ENCODE data around the gene DBNDD1.
A peak's percentile ranks its signal among the peaks of the same experiment; 100 is the strongest.

The DBNDD1 gene

DNA sequence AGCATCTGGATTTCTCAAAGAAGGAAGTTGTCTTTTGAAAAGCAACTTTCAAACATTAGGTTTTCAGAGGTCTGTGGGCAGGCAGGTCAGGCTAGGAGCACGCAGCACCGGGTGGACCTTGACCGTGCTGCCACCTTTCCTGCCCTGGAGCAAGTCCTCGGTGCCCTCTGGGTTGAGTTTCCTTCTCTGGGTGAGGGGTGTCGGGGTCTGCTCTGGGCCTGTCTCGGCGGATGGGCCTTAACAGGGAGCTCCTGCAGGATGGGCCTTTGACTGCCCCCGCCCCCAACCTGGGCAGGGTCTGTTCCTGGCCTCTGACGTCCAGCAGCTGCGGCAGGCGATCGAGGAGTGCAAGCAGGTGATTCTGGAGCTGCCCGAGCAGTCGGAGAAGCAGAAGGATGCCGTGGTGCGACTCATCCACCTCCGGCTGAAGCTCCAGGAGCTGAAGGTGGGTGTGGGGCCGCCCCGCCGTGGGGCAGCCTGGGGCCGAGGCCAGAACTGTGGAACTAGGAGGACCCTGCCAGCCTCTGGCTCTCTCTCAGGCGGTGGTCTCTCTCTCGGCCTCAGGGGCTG lies 62.0 kb downstream of the DBNDD1 start:
- peaks cover 48 to 65% of the 10 kb centered on the region in 2 experiments for H3K4me1 ChIP-seq (ENCODE audit: control insufficient read depth in 1 of 2, insufficient read depth in 1 of 2, low read depth in 1 of 2, low read length in 1 of 2)
- H3K27ac ChIP-seq = peak overlapping the region; percentile 98
- H3K27me3 ChIP-seq = no peaks in the 10 kb centered on the region
- H3K4me3 ChIP-seq (ENCODE audit: low read depth in 1 of 2, low read length in 1 of 2) = peak overlapping the region; percentile 82 to 92
- peaks cover 64% of the 10 kb centered on the region for H3K36me3 ChIP-seq
- no peaks in the 10 kb centered on the region for H3K9me3 ChIP-seq
- TF ChIP-seq CTCF (IDR thresholded peaks at IDR 0.05) = no peak

- TF ChIP-seq CTCF (IDR thresholded peaks at IDR 0.05) = no peak
- Histone ChIP-seq H3K9me3 (no peaks in the 10 kb centered on the region), H3K4me1 (ENCODE audit: control insufficient read depth in 1 of 2, insufficient read depth in 1 of 2, low read depth in 1 of 2, low read length in 1 of 2) (peaks cover 48 to 65% of the 10 kb centered on the region in 2 experiments), H3K27ac (peak overlapping the region; percentile 98), H3K4me3 (ENCODE audit: low read depth in 1 of 2, low read length in 1 of 2) (peak overlapping the region; percentile 82 to 92), H3K27me3 (no peaks in the 10 kb centered on the region), H3K36me3 (peaks cover 58% of the 10 kb centered on the region)
These were observed 62.6 kb downstream of the DBNDD1 start for GRCh38 chr16:89956505-89957215.

DNA sequence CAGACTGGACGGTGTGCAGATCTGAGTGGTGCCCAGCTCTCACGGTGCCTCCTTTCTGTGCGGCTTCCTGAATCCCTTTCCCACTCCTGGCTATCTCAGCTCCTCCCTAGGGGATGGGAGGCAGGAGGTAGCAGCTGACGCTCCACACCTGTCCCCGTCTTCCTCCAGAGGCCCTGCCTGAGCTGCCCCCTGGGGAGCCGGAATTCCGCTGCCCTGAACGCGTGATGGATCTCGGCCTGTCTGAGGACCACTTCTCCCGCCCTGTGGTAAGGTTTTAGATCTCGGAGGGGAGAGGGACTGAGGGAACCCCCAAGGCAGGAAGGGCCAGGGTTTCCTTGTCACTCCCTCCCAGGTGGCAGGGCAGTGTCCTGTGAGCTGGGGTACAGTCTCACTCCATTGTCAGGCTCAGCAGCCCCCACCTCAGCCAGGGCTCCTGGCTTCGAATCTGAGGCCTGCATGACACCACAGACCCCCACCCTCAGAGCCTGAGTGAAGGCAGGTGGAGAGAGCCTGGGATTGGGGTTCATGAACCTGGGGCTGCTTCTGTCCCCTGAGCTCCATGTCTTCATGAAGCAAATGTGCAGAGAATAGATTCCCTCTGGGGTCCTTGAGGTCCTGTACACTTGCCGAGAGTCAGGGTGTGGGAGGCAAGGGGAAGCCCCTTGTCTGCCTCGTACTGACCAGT lies 64.1 kb downstream of the DBNDD1 start:
- TF ChIP-seq CTCF (IDR thresholded peaks at IDR 0.05) = no peak
- H3K27ac ChIP-seq = peak overlapping the region; percentile 98
- H3K36me3 ChIP-seq = peaks cover 43% of the 10 kb centered on the region
- H3K9me3 ChIP-seq = no peaks in the 10 kb centered on the region
- H3K4me1 ChIP-seq (ENCODE audit: control insufficient read depth in 1 of 2, insufficient read depth in 1 of 2, low read depth in 1 of 2, low read length in 1 of 2) = peaks cover 48 to 74% of the 10 kb centered on the region in 2 experiments
- no peaks in the 10 kb centered on the region for H3K27me3 ChIP-seq
- peak overlapping the region in 1 of 2 experiments; percentile 92 for H3K4me3 ChIP-seq (ENCODE audit: low read depth in 1 of 2, low read length in 1 of 2)
